Uterus (tissue), 2 donors: ENCODE measurements around the gene JUP.

Source experiments
- POLR2A ChIP-seq, 2 donors: fragments of 450-650 bp; IDR thresholded peaks; one replicate each; pipeline ENCODE4 v1.6.1; 2016; ENCODE audit warnings: antibody characterized with exemption in 2 of 2, mild to moderate bottlenecking in 1 of 2, moderate library complexity in 1 of 2
- TF ChIP-seq, protein P1 (sequence below), 4 experiments: fragments of 200-600 bp in 2 of 4; fragments of 450-650 bp in 2 of 4; sonication (generic) in 2 of 4; IDR thresholded peaks; one replicate each; pipeline ENCODE4 v1.5.1; 2016 to 2019; ENCODE audit warnings: antibody characterized with exemption in 4 of 4, mild to moderate bottlenecking in 2 of 4, moderate library complexity in 1 of 4

DNA sequence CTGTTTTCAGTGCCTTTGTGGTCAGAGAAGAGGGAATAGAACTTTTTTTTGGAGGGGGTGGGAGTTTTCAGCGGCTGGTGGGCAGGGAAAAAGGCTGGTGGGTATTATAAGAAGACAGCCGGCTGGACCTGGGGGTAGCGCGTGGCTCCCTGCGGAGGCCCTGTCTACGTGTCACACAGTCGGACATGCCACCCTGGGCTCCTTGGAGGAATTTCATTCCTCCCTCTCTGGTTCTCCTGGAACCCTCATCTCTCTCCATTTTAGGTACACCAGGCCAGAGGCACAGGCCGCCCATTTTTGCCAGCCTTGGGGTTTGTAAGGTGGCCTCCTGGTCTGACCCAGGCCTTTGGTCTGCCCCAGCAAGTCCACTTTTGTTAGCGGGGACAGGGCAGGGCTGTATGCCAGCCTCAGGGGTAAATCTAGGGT lies 27.2 kb upstream of the JUP start:
- no peak for TF ChIP-seq POLR2A (IDR thresholded peaks at IDR 0.05)
- TF ChIP-seq, protein P1, sequence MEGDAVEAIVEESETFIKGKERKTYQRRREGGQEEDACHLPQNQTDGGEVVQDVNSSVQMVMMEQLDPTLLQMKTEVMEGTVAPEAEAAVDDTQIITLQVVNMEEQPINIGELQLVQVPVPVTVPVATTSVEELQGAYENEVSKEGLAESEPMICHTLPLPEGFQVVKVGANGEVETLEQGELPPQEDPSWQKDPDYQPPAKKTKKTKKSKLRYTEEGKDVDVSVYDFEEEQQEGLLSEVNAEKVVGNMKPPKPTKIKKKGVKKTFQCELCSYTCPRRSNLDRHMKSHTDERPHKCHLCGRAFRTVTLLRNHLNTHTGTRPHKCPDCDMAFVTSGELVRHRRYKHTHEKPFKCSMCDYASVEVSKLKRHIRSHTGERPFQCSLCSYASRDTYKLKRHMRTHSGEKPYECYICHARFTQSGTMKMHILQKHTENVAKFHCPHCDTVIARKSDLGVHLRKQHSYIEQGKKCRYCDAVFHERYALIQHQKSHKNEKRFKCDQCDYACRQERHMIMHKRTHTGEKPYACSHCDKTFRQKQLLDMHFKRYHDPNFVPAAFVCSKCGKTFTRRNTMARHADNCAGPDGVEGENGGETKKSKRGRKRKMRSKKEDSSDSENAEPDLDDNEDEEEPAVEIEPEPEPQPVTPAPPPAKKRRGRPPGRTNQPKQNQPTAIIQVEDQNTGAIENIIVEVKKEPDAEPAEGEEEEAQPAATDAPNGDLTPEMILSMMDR (IDR thresholded peaks at IDR 0.05): no peak
